Fibroblast of mammary gland (primary cell): ENCODE measurements around the gene GTF2F1.
"Not testable (repeated sequence)": the region's sequence is repeated elsewhere in the genome, so short reads cannot be mapped to it uniquely, and the experiment has no call there.

Experiments
- DNase-seq: peaks from one replicate; pipeline ENCODE4 v3.0.0-alpha.2; 2010; ENCODE audit warnings: low read depth
- H3K4me3 ChIP-seq: 2 replicates; pipeline ENCODE4 v1.5.1; 2011; ENCODE audit warnings: low read depth, mild to moderate bottlenecking, low read length, moderate library complexity; ENCODE audit not compliant: control insufficient read depth
- CTCF ChIP-seq: conservative IDR thresholded peaks from 2 replicates; pipeline ENCODE4 v1.5.1; 2011; ENCODE audit warnings: low read depth, low read length, inconsistent platforms; ENCODE audit not compliant: control insufficient read depth, insufficient read depth

Gene GTF2F1

GRCh38 chr19:6364353-6364752, 28.6 kb downstream of the GTF2F1 start:
- no peak for TF ChIP-seq CTCF
- no peak overlapping the region for H3K4me3 ChIP-seq
- no peak for DNase-seq

- peak; percentile 14 for DNase-seq
- H3K4me3 ChIP-seq = peak overlapping the region; percentile 80
- TF ChIP-seq CTCF = no peak
These were observed 30.6 kb downstream of the GTF2F1 start for GRCh38 chr19:6362351-6362801.

GRCh38 chr19:6362027-6362350, 31.0 kb downstream of the GTF2F1 start:
- H3K4me3 ChIP-seq = peak overlapping the region; percentile 80
- no peak for TF ChIP-seq CTCF
- DNase-seq = no peak

GRCh38 chr19:6360857-6361216, 32.1 kb downstream of the GTF2F1 start:
- peak overlapping the region; percentile 80 for H3K4me3 ChIP-seq
- DNase-seq = not testable (repeated sequence)

GRCh38 chr19:6360445-6360844, 32.5 kb downstream of the GTF2F1 start:
- not testable (repeated sequence) for DNase-seq

GRCh38 chr19:6359568-6360341, 33.2 kb downstream of the GTF2F1 start:
- TF ChIP-seq CTCF = no peak
- DNase-seq = no peak
- no peak overlapping the region for H3K4me3 ChIP-seq

More at GRCh38 chr19:6360445-6360844, 32.5 kb downstream of the GTF2F1 start:
- H3K4me3 ChIP-seq = not testable (repeated sequence)

- TF ChIP-seq CTCF = no peak
These were observed 35.0 kb downstream of the GTF2F1 start for GRCh38 chr19:6358003-6358402.

GRCh38 chr19:6357174-6357573, 35.8 kb downstream of the GTF2F1 start:
- TF ChIP-seq CTCF = no peak
- no peak for DNase-seq
- no peak overlapping the region for H3K4me3 ChIP-seq

More at GRCh38 chr19:6358003-6358402, 35.0 kb downstream of the GTF2F1 start:
- H3K4me3 ChIP-seq = no peak overlapping the region
- no peak for DNase-seq

GRCh38 chr19:6355321-6356040, 37.5 kb downstream of the GTF2F1 start:
- not testable (repeated sequence) for DNase-seq, H3K4me3 ChIP-seq
